Small intestine (tissue), 7 donors: Measurements from ENCODE around the gene AKIRIN1. TPM values are rescaled to one million over a fixed set of nuclear protein-coding genes. Genes with fewer than 3 reads are reported as not detected.
"Not testable (repeated sequence)": the region's sequence is repeated elsewhere in the genome, so short reads cannot be mapped to it uniquely, and the experiment has no call there.

Source experiments
- DNase-seq, 2 donors: peaks; one replicate each; pipeline versions ENCODE4 v3.0.0 to v3.0.0-alpha.2; 2013
- FAIRE-seq: peaks from 2 replicates; lab custom pipeline; 2012; peaks lifted over from hg19 to GRCh38; lab: Jason Lieb, UNC
- H3K27ac ChIP-seq, 3 donors: one replicate each; pipeline ENCODE4 v1.5.1; 2013; ENCODE audit warnings: low read length in 2 of 3, mild to moderate bottlenecking in 2 of 3, control low read depth in 1 of 3, inconsistent platforms in 1 of 3, low read depth in 1 of 3, moderate library complexity in 1 of 3
- H3K27me3 ChIP-seq, 3 donors: one replicate each; pipeline ENCODE4 v1.6.1; 2013; ENCODE audit warnings: low read length in 3 of 3, inconsistent platforms in 1 of 3; ENCODE audit not compliant: control insufficient read depth in 3 of 3, insufficient read depth in 3 of 3
- H3K36me3 ChIP-seq, 3 donors: one replicate each; pipeline ENCODE4 v1.6.1; 2013; ENCODE audit warnings: low read length in 3 of 3, inconsistent platforms in 1 of 3, low read depth in 1 of 3, mild to moderate bottlenecking in 1 of 3, moderate library complexity in 1 of 3; ENCODE audit not compliant: control insufficient read depth in 3 of 3, insufficient read depth in 2 of 3
- H3K4me1 ChIP-seq, 3 donors: one replicate each; pipeline ENCODE4 v1.6.1; 2013; ENCODE audit warnings: low read length in 2 of 3, inconsistent platforms in 1 of 3, low read depth in 1 of 3, mild to moderate bottlenecking in 1 of 3, moderate library complexity in 1 of 3; ENCODE audit not compliant: control insufficient read depth in 3 of 3, insufficient read depth in 2 of 3
- H3K4me3 ChIP-seq, 3 donors: one replicate each; pipeline ENCODE4 v1.5.1; 2013; ENCODE audit warnings: low read length in 3 of 3, control low read depth in 1 of 3, inconsistent platforms in 1 of 3, low read depth in 1 of 3, mild to moderate bottlenecking in 1 of 3, moderate library complexity in 1 of 3
- H3K9me3 ChIP-seq, 2 donors: one replicate each; pipeline ENCODE4 v1.6.1; 2013; ENCODE audit warnings: low read depth in 1 of 2, low read length in 1 of 2; ENCODE audit not compliant: control insufficient read depth in 2 of 2, insufficient read depth in 1 of 2
- WGBS, 3 donors: extraction: QIAGEN DNeasy Blood & Tissue Kit; methylation state at CpG; one replicate each; pipeline ENCODE4 v1.1.7; 2013; 5-methylcytosine and 5-hydroxymethylcytosine counted together
- polyA plus RNA-seq, 4 donors: library from polyadenylated mRNA; stranded (reverse) in 3 of 4; unstranded in 1 of 4; fragments of 200-250 nt in 3 of 4; fragments of 120-200 nt in 1 of 4; gene quantifications; one replicate each; pipeline versions ENCODE4 v1.2.1 to v1.2.3, GENCODE V29; 2013
- donor health status: healthy with polysubstance abuse.
- donor health status: control.
- donor health status: control.
- donor health status: Bipolar disorder and iron deficiency.
- donor health status: healthy.

AKIRIN1 gene
- polyA plus RNA-seq, 4 donors = 24.5 to 35.8 (median 28.6) TPM

- Histone ChIP-seq H3K4me1 (no peaks in the 10 kb centered on the region), H3K27ac (no peak overlapping the region), H3K36me3 (no peaks in the 10 kb centered on the region), H3K9me3 (no peaks in the 10 kb centered on the region), H3K4me3 (no peak overlapping the region), H3K27me3 (no peaks in the 10 kb centered on the region)
- no peak for FAIRE-seq
- no peak for DNase-seq
- 76 to 84% (median 81%) methylated on average over 3 of the region's 3 CpGs for WGBS, 3 donors
Observed at GRCh38 chr1:38962113-38962512, 29.0 kb upstream of the AKIRIN1 start.

GRCh38 chr1:38962560-38962959 lies 28.5 kb upstream of the AKIRIN1 start:
- DNase-seq = no peak
- no peak overlapping the region for H3K27ac ChIP-seq
- no peaks in the 10 kb centered on the region for H3K4me1 ChIP-seq
- 69 to 75% (median 74%) methylated on average over 7 of the region's 7 CpGs for WGBS, 3 donors
- H3K9me3 ChIP-seq = no peaks in the 10 kb centered on the region
- H3K27me3 ChIP-seq = no peaks in the 10 kb centered on the region
- H3K4me3 ChIP-seq = no peak overlapping the region
- FAIRE-seq = no peak
- no peaks in the 10 kb centered on the region for H3K36me3 ChIP-seq

- Histone ChIP-seq H3K27ac (no peak overlapping the region), H3K9me3 (no peaks in the 10 kb centered on the region), H3K4me3 (no peak overlapping the region), H3K36me3 (no peaks in the 10 kb centered on the region), H3K27me3 (no peaks in the 10 kb centered on the region), H3K4me1 (peaks cover 0 to 1% (median 0%) of the 10 kb centered on the region in 3 donors)
- 63 to 76% (median 63%) methylated on average over 3 of the region's 3 CpGs for WGBS, 3 donors
- FAIRE-seq = no peak
- no peak for DNase-seq
Observed at GRCh38 chr1:38964140-38964548, 26.9 kb upstream of the AKIRIN1 start.

GRCh38 chr1:38973145-38973544 lies 17.9 kb upstream of the AKIRIN1 start:
- not testable (repeated sequence) for H3K4me1 ChIP-seq, H3K27me3 ChIP-seq, H3K27ac ChIP-seq, FAIRE-seq, H3K36me3 ChIP-seq, DNase-seq, H3K9me3 ChIP-seq, H3K4me3 ChIP-seq
- WGBS, 3 donors = 37 to 62% (median 47%) methylated on average over 6 of the region's 6 CpGs

- FAIRE-seq = no peak
- H3K4me3 ChIP-seq = no peak overlapping the region
- peaks cover 0 to 14% of the 10 kb centered on the region in 2 donors for H3K9me3 ChIP-seq
- H3K4me1 ChIP-seq = peaks cover 0 to 3% (median under 1%) of the 10 kb centered on the region in 3 donors
- H3K36me3 ChIP-seq = no peaks in the 10 kb centered on the region
- no peaks in the 10 kb centered on the region for H3K27me3 ChIP-seq
- no peak for DNase-seq
- WGBS, 3 donors = 83 to 85% (median 84%) methylated on average over 12 to 13 of the region's 13 CpGs
- no peak overlapping the region for H3K27ac ChIP-seq
Observed at GRCh38 chr1:38973659-38974437, 17.2 kb upstream of the AKIRIN1 start.

GRCh38 chr1:38977399-38978244 lies 13.5 kb upstream of the AKIRIN1 start:
- not testable (repeated sequence) for FAIRE-seq, H3K4me3 ChIP-seq, H3K27ac ChIP-seq, DNase-seq, H3K27me3 ChIP-seq, H3K36me3 ChIP-seq, H3K4me1 ChIP-seq
- H3K9me3 ChIP-seq = peaks cover 0 to 14% of the 10 kb centered on the region in 2 donors
- 75 to 81% (median 75%) methylated on average over 12 of the region's 12 CpGs for WGBS, 3 donors

- peaks cover 0 to 14% of the 10 kb centered on the region in 2 donors for H3K9me3 ChIP-seq
- not testable (repeated sequence) for H3K27ac ChIP-seq, DNase-seq, H3K4me1 ChIP-seq, FAIRE-seq, H3K36me3 ChIP-seq, H3K4me3 ChIP-seq, H3K27me3 ChIP-seq
- WGBS, 3 donors = 92% methylated on average over 6 of the region's 6 CpGs
Observed at GRCh38 chr1:38978245-38978542, 12.9 kb upstream of the AKIRIN1 start.

- H3K27ac ChIP-seq, FAIRE-seq, H3K4me1 ChIP-seq, DNase-seq, H3K4me3 ChIP-seq, H3K36me3 ChIP-seq, H3K27me3 ChIP-seq: not testable (repeated sequence)
- H3K9me3 ChIP-seq = peaks cover 0 to 14% of the 10 kb centered on the region in 2 donors
- 16 to 47% (median 39%) methylated on average over 1 of the region's 1 CpG for WGBS, 3 donors
Observed at GRCh38 chr1:38979380-38979779, 11.7 kb upstream of the AKIRIN1 start.
